ENCODE measurements around the gene OPN3. TPM values are rescaled to one million over a fixed set of nuclear protein-coding genes. Genes with fewer than 3 reads are reported as not detected.

The OPN3 gene
- polyA plus RNA-seq, 1 donor (not counting 4 experiments of a cell fraction or from before 2014, with no cell fraction given), result 48.4 TPM

DNA sequence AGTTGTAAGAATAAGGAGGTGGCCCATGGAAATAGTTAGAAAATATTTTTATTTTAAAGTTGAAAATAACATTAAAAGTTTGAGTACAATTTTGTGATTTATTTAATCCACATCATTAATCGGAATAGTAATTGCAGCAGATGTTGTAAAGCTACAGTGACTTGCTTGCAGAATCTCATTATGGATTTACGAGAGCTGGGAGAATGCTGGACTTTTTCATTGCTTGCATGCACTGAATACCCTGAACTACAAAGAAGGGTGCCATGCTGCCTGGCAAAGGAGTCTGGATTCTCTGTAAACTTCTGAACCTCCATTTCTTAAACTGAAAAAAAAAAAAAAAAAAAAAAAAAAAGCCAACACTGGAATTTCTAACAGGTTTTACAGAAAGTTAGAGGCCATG lies 38.4 kb upstream of the OPN3 start:
- no peak overlapping the region for H3K27ac ChIP-seq (ENCODE audit: control insufficient read depth, insufficient read depth, low read length)
- dilution Hi-C loops (cut with MboI; ENCODE audit: extremely low pct_ligation_motif_present, low sequenced_read_pairs), result no loop called here
- H3K79me2 ChIP-seq (ENCODE audit: control insufficient read depth, insufficient read depth, low read length), result no peaks in the 10 kb centered on the region
- H4K20me1 ChIP-seq (ENCODE audit: control insufficient read depth, extremely low read depth, insufficient read depth, low read length), result no peaks in the 10 kb centered on the region
- DNase-seq (ENCODE audit: low read depth, low spot score) (no peak), FAIRE-seq (no peak)
- no peak overlapping the region for H3K4me3 ChIP-seq (ENCODE audit: control insufficient read depth in 2 of 3, extremely low read depth in 1 of 3, insufficient read depth in 2 of 3, low read depth in 1 of 3, low read length in 3 of 3)
- no peak overlapping the region for H3K4me2 ChIP-seq (ENCODE audit: control insufficient read depth, extremely low read depth, insufficient read depth, low read depth, low read length)
- H3K36me3 ChIP-seq (ENCODE audit: control insufficient read depth in 2 of 2, extremely low read depth in 1 of 2, insufficient read depth in 2 of 2, low read length in 2 of 2), result no peaks in the 10 kb centered on the region
- no peaks in the 10 kb centered on the region for H3K4me1 ChIP-seq (ENCODE audit: control insufficient read depth, extremely low read depth, insufficient read depth, low read length)
- no peaks in the 10 kb centered on the region for H3K9me1 ChIP-seq (ENCODE audit: control insufficient read depth, extremely low read depth, insufficient read depth, low read length)
- no peak overlapping the region for H3K9ac ChIP-seq (ENCODE audit: control insufficient read depth, extremely low read depth, insufficient read depth, low read length)
- TF ChIP-seq EZH2 (IDR thresholded peaks at IDR 0.05; ENCODE audit: low read length), result no peak
- TF ChIP-seq, protein P1, sequence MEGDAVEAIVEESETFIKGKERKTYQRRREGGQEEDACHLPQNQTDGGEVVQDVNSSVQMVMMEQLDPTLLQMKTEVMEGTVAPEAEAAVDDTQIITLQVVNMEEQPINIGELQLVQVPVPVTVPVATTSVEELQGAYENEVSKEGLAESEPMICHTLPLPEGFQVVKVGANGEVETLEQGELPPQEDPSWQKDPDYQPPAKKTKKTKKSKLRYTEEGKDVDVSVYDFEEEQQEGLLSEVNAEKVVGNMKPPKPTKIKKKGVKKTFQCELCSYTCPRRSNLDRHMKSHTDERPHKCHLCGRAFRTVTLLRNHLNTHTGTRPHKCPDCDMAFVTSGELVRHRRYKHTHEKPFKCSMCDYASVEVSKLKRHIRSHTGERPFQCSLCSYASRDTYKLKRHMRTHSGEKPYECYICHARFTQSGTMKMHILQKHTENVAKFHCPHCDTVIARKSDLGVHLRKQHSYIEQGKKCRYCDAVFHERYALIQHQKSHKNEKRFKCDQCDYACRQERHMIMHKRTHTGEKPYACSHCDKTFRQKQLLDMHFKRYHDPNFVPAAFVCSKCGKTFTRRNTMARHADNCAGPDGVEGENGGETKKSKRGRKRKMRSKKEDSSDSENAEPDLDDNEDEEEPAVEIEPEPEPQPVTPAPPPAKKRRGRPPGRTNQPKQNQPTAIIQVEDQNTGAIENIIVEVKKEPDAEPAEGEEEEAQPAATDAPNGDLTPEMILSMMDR (optimal IDR thresholded peaks at IDR 0.05 in 1 of 3, IDR thresholded peaks at IDR 0.05 in 1 of 3, conservative IDR thresholded peaks at IDR 0.05 in 1 of 3; ENCODE audit: extremely low read depth in 1 of 3, insufficient read depth in 2 of 3, low read length in 3 of 3), result no peak
- H2AFZ ChIP-seq (ENCODE audit: control insufficient read depth, low read length), result no peak overlapping the region
- H3K27me3 ChIP-seq (ENCODE audit: control insufficient read depth, extremely low read depth, insufficient read depth, low read length), result no peaks in the 10 kb centered on the region
- no peaks in the 10 kb centered on the region for H3K9me3 ChIP-seq (ENCODE audit: control insufficient read depth, low read depth, low read length)

DNA sequence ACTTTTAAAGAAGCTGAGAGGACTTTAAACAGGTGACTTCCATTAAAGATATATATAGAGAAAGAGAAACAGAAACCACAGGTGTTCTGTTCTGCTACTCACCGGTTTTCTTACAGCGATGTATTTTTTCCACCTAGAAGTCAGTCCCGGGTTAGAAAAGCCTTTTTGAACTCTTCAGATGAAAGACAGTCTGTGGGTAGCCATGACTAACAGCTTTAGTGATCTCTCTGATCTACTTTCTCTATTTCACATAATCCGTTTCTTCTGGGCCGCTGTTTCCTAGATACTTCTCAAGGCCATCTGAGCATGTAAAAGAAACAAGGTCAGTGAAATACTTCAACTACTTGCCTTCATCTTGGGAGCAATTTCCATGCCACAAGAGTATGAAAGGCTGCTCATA lies 37.0 kb upstream of the OPN3 start:
- no peak for FAIRE-seq
- no peak overlapping the region for H3K4me2 ChIP-seq (ENCODE audit: control insufficient read depth, extremely low read depth, insufficient read depth, low read depth, low read length)
- H3K79me2 ChIP-seq (ENCODE audit: control insufficient read depth, insufficient read depth, low read length), result no peaks in the 10 kb centered on the region
- no peak overlapping the region for H2AFZ ChIP-seq (ENCODE audit: control insufficient read depth, low read length)
- H3K27ac ChIP-seq (ENCODE audit: control insufficient read depth, insufficient read depth, low read length), result no peak overlapping the region
- no peaks in the 10 kb centered on the region for H3K27me3 ChIP-seq (ENCODE audit: control insufficient read depth, extremely low read depth, insufficient read depth, low read length)
- dilution Hi-C loops (cut with MboI; ENCODE audit: extremely low pct_ligation_motif_present, low sequenced_read_pairs), result no loop called here
- H3K9me3 ChIP-seq (ENCODE audit: control insufficient read depth, low read depth, low read length), result no peaks in the 10 kb centered on the region
- H4K20me1 ChIP-seq (ENCODE audit: control insufficient read depth, extremely low read depth, insufficient read depth, low read length), result no peaks in the 10 kb centered on the region
- H3K9me1 ChIP-seq (ENCODE audit: control insufficient read depth, extremely low read depth, insufficient read depth, low read length), result no peaks in the 10 kb centered on the region
- no peaks in the 10 kb centered on the region for H3K4me1 ChIP-seq (ENCODE audit: control insufficient read depth, extremely low read depth, insufficient read depth, low read length)
- DNase-seq (ENCODE audit: low read depth, low spot score), result no peak
- no peak overlapping the region for H3K4me3 ChIP-seq (ENCODE audit: control insufficient read depth in 2 of 3, extremely low read depth in 1 of 3, insufficient read depth in 2 of 3, low read depth in 1 of 3, low read length in 3 of 3)
- TF ChIP-seq EZH2 (IDR thresholded peaks at IDR 0.05; ENCODE audit: low read length), result no peak
- TF ChIP-seq, protein P1 (optimal IDR thresholded peaks at IDR 0.05 in 1 of 3, IDR thresholded peaks at IDR 0.05 in 1 of 3, conservative IDR thresholded peaks at IDR 0.05 in 1 of 3; ENCODE audit: extremely low read depth in 1 of 3, insufficient read depth in 2 of 3, low read length in 3 of 3), result no peak
- H3K9ac ChIP-seq (ENCODE audit: control insufficient read depth, extremely low read depth, insufficient read depth, low read length), result no peak overlapping the region
- H3K36me3 ChIP-seq (ENCODE audit: control insufficient read depth in 2 of 2, extremely low read depth in 1 of 2, insufficient read depth in 2 of 2, low read length in 2 of 2), result no peaks in the 10 kb centered on the region

Data from keratinocyte (primary cell).